Left lobe of liver (tissue), 2 donors: ENCODE measurements around the gene ENAH. TPM values are rescaled to one million over a fixed set of nuclear protein-coding genes. Genes with fewer than 3 reads are reported as not detected.
"Not testable (repeated sequence)": the region's sequence is repeated elsewhere in the genome, so short reads cannot be mapped to it uniquely, and the experiment has no call there.

Experiments
- ATAC-seq: fragments of 200-7000 bp; cut with Tn5 transposase; one replicate; pipeline ENCODE4 v1.9.1; 2020; ENCODE audit warnings: mild to moderate bottlenecking, moderate library complexity
- DNase-seq: peaks from one replicate; pipeline ENCODE4 v3.0.0-alpha.2; 2020; ENCODE audit warnings: low spot score
- total RNA-seq: library from RNA; stranded (reverse); gene quantifications from one replicate; pipeline ENCODE4 v1.2.1, GENCODE V29; 2021
- donor health status: DM: no; HTN: no; CAD: no; lungs with moderate emphysema.
- donor health status: DM: no; HTN: yes; CAD: no.

Gene ENAH
- total RNA-seq, 1 donor from 2014 or later = 21.3 TPM

GRCh38 chr1:225651376-225651871 is 1.5 kb downstream of the ENAH start:
- no peak for DNase-seq
- no peak for ATAC-seq

- ATAC-seq (no peak), DNase-seq (no peak)
These were observed 2.7 kb downstream of the ENAH start for GRCh38 chr1:225650179-225650578.

GRCh38 chr1:225645194-225645895 is 7.6 kb downstream of the ENAH start:
- DNase-seq (no peak), ATAC-seq (no peak)

- DNase-seq (no peak), ATAC-seq (no peak)
These were observed 8.3 kb downstream of the ENAH start for GRCh38 chr1:225644666-225645065.

GRCh38 chr1:225642177-225642576 is 10.7 kb downstream of the ENAH start:
- DNase-seq (no peak), ATAC-seq (no peak)

GRCh38 chr1:225638853-225639252 is 14.1 kb downstream of the ENAH start:
- ATAC-seq (no peak), DNase-seq (no peak)

GRCh38 chr1:225637651-225638199 is 15.2 kb downstream of the ENAH start:
- ATAC-seq = no peak
- DNase-seq = no peak

- not testable (repeated sequence) for DNase-seq, ATAC-seq
These were observed 15.9 kb downstream of the ENAH start for GRCh38 chr1:225636992-225637391.

GRCh38 chr1:225635649-225636048 is 17.3 kb downstream of the ENAH start:
- ATAC-seq = no peak
- DNase-seq = no peak

GRCh38 chr1:225632836-225633235 is 20.1 kb downstream of the ENAH start:
- DNase-seq, ATAC-seq: not testable (repeated sequence)

- ATAC-seq (peak; percentile 22), DNase-seq (no peak)
These were observed 21.8 kb downstream of the ENAH start for GRCh38 chr1:225631021-225631663.

GRCh38 chr1:225629483-225629882 is 23.4 kb downstream of the ENAH start:
- DNase-seq = no peak
- no peak for ATAC-seq

- DNase-seq = peak; percentile 59
- ATAC-seq = peak; percentile 79
These were observed 24.1 kb downstream of the ENAH start for GRCh38 chr1:225628794-225629193.

GRCh38 chr1:225627304-225627947 is 25.5 kb downstream of the ENAH start:
- no peak for DNase-seq
- peak; percentile 44 for ATAC-seq

- no peak for DNase-seq
- no peak for ATAC-seq
These were observed 26.2 kb downstream of the ENAH start for GRCh38 chr1:225626698-225627097.

GRCh38 chr1:225617956-225618355 is 35.0 kb downstream of the ENAH start:
- no peak for DNase-seq
- no peak for ATAC-seq

GRCh38 chr1:225617479-225617878 is 35.4 kb downstream of the ENAH start:
- DNase-seq (no peak), ATAC-seq (no peak)

- ATAC-seq, DNase-seq: not testable (repeated sequence)
These were observed 37.5 kb downstream of the ENAH start for GRCh38 chr1:225615403-225615790.

GRCh38 chr1:225613006-225613405 is 39.9 kb downstream of the ENAH start:
- DNase-seq (no peak), ATAC-seq (no peak)

- peak; percentile 50 for ATAC-seq
- DNase-seq = no peak
These were observed 40.6 kb downstream of the ENAH start for GRCh38 chr1:225612287-225612686.

- ATAC-seq = no peak
- no peak for DNase-seq
These were observed 41.2 kb downstream of the ENAH start for GRCh38 chr1:225611537-225612223.
